ENCODE measurements around the gene NOX1.

NOX1 gene

GRCh38 chrX:100880368-100880767 is 6.2 kb upstream of the NOX1 start:
- no peak for TF ChIP-seq CTCF (IDR thresholded peaks at IDR 0.05)

DNA sequence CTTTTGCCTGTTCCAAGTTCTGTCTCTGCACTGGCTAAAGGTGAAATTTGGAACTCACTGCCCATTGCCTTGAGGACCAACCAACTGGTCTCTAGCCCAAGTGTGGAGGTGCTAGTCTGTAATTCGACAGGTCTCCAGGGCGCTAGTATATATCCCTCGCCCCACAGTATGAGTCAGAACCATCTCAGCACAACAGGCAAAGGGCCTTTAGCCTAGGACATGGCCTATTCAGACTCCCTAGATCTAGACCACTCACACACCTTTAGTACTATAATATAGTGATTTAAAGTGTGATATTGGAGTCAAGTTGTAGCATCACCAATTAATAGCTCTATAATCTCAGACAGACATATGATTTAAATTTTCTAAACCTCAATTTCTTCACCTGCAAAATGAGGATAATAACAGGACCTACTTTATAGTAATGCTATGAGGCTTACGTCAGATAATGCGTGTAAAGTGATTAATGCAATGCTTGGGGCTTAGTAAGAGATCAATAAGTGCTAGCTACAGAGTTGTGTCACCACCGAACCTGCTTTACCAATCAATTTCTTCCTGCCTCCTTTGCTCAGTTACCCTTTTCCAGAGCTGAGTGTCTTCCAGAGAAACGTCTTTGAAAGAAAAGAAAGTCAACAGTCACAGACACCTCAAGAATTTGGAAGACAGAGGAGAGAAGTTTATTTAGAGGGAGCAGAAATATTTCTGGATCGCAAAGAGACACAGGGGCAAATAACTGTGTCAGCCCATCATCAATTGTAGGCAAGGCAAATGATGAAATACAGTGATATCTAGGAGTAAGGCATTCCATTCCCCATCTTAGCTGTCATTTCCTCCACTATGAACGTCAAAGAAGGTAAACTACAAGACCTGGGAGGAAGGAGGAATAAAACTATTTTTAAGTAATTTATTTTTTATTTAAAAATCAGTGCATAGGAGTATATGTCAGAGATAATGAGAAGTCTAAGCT is 2.3 kb downstream of the NOX1 start:
- TF ChIP-seq CTCF (IDR thresholded peaks at IDR 0.05), result no peak

- TF ChIP-seq CTCF (IDR thresholded peaks at IDR 0.05), result no peak
Observed at GRCh38 chrX:100870527-100870926, 3.6 kb downstream of the NOX1 start.

- TF ChIP-seq CTCF (IDR thresholded peaks at IDR 0.05), result no peak
Observed at GRCh38 chrX:100868273-100868672, 5.9 kb downstream of the NOX1 start.

GRCh38 chrX:100864657-100865391 is 9.3 kb downstream of the NOX1 start:
- no peak for TF ChIP-seq CTCF (IDR thresholded peaks at IDR 0.05)

DNA sequence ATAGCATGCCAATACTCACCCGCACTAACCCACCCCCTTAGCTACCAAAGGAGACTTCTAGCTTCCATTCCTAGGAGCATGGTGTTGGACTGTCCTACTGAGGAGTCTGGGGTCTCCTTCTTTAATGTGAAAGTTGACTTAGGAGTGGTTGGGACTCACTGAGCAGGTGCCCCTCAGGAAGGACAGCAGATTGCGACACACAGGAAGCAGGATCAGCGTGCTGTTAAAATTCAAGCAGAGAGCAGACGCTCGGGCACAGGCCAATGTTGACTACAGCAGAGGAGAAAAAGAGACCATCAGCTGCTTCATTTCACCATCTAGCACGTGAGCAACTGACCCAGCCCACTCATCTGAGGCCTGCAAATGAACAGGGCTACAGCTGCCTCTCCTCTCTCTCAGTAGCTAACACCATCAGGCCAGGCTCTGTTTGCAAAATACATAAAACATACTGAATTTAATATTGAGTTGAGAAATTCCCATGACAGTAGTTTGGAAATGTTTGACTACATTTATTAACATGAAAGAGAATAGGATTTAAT is 10.8 kb downstream of the NOX1 start:
- TF ChIP-seq CTCF (IDR thresholded peaks at IDR 0.05), result no peak

DNA sequence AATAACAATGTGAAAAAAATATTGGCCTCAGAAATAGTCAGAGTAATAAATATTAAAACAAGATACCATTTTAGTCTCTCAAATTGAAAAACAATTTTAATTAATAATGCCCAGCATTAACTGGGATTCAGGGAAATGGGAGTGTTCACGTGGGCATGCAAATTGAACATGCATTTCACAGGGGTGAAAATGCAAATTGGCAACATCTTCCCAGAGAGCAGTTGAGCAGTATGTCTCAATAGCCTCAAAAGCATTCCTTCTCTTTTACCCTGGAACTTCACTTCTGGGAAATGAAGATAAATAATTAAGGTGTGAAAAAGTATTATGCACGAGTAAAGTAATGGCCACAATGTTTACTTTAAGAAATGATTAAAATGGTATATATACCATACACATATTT is 21.3 kb downstream of the NOX1 start:
- TF ChIP-seq CTCF (IDR thresholded peaks at IDR 0.05), result no peak

Measured in LNCAP (cell line).